Duodenal mucosa (tissue), 2 donors: Measurements from ENCODE around the gene DLGAP3.

Experiments used
- H3K27ac ChIP-seq: one replicate; pipeline ENCODE4 v1.7.0; 2013; ENCODE audit warnings: low read depth, low read length
- H3K27me3 ChIP-seq, 2 donors: one replicate each; pipeline ENCODE4 v1.7.0; 2013; ENCODE audit warnings: low read length in 2 of 2, control low read depth in 1 of 2; ENCODE audit not compliant: insufficient read depth in 2 of 2, control insufficient read depth in 1 of 2
- H3K36me3 ChIP-seq, 2 donors: one replicate each; pipeline ENCODE4 v1.7.0; 2013; ENCODE audit warnings: low read length in 2 of 2, control low read depth in 1 of 2; ENCODE audit not compliant: insufficient read depth in 2 of 2, control insufficient read depth in 1 of 2
- H3K4me1 ChIP-seq, 2 donors: one replicate each; pipeline ENCODE4 v1.7.0; 2013; ENCODE audit warnings: low read length in 2 of 2, control low read depth in 1 of 2; ENCODE audit not compliant: insufficient read depth in 2 of 2, control insufficient read depth in 1 of 2
- H3K4me3 ChIP-seq, 2 donors: one replicate each; pipeline ENCODE4 v1.7.0; 2013; ENCODE audit warnings: low read length in 2 of 2, low read depth in 1 of 2
- H3K9ac ChIP-seq, 2 donors: one replicate each; pipeline ENCODE4 v1.7.0; 2013; ENCODE audit warnings: low read length in 2 of 2, low read depth in 1 of 2
- H3K9me3 ChIP-seq, 2 donors: one replicate each; pipeline ENCODE4 v1.7.0; 2013; ENCODE audit warnings: low read length in 2 of 2, control low read depth in 1 of 2; ENCODE audit not compliant: control insufficient read depth in 1 of 2

Gene DLGAP3

GRCh38 chr1:34929853-34930701 lies 627 bp upstream of the DLGAP3 start:
- H3K4me3 ChIP-seq = no peak overlapping the region
- H3K9ac ChIP-seq = no peak overlapping the region
- no peaks in the 10 kb centered on the region for H3K36me3 ChIP-seq
- no peaks in the 10 kb centered on the region for H3K9me3 ChIP-seq
- no peak overlapping the region for H3K27ac ChIP-seq
- peaks cover 0 to 9% of the 10 kb centered on the region in 2 donors for H3K4me1 ChIP-seq
- H3K27me3 ChIP-seq = peaks cover 27 to 50% of the 10 kb centered on the region in 2 donors

GRCh38 chr1:34928699-34929496 lies 552 bp downstream of the DLGAP3 start:
- H3K27me3 ChIP-seq = peaks cover 28 to 55% of the 10 kb centered on the region in 2 donors
- no peak overlapping the region for H3K9ac ChIP-seq

GRCh38 chr1:34928066-34928696 lies 1.3 kb downstream of the DLGAP3 start:
- Histone ChIP-seq H3K36me3 (no peaks in the 10 kb centered on the region), H3K27ac (no peak overlapping the region), H3K9ac (no peak overlapping the region), H3K27me3 (peaks cover 31 to 55% of the 10 kb centered on the region in 2 donors), H3K9me3 (no peaks in the 10 kb centered on the region), H3K4me3 (peak overlapping the region in 1 of 2 donors; percentile 44), H3K4me1 (peaks cover 0 to 9% of the 10 kb centered on the region in 2 donors)

More at GRCh38 chr1:34928699-34929496, 552 bp downstream of the DLGAP3 start:
- Histone ChIP-seq H3K36me3 (no peaks in the 10 kb centered on the region), H3K27ac (no peak overlapping the region), H3K9me3 (no peaks in the 10 kb centered on the region), H3K4me3 (peak overlapping the region in 1 of 2 donors; percentile 44), H3K4me1 (peaks cover 0 to 9% of the 10 kb centered on the region in 2 donors)

GRCh38 chr1:34927316-34927715 lies 2.1 kb downstream of the DLGAP3 start:
- Histone ChIP-seq H3K4me3 (no peak overlapping the region), H3K27me3 (peaks cover 33 to 55% of the 10 kb centered on the region in 2 donors), H3K4me1 (peaks cover 0 to 9% of the 10 kb centered on the region in 2 donors), H3K27ac (no peak overlapping the region), H3K9me3 (no peaks in the 10 kb centered on the region), H3K36me3 (no peaks in the 10 kb centered on the region), H3K9ac (no peak overlapping the region)

- Histone ChIP-seq H3K27me3 (peaks cover 34 to 51% of the 10 kb centered on the region in 2 donors), H3K4me3 (no peak overlapping the region), H3K9ac (no peak overlapping the region), H3K27ac (no peak overlapping the region), H3K9me3 (no peaks in the 10 kb centered on the region), H3K36me3 (no peaks in the 10 kb centered on the region), H3K4me1 (peaks cover 0 to 9% of the 10 kb centered on the region in 2 donors)
Measured at GRCh38 chr1:34926894-34927293, 2.6 kb downstream of the DLGAP3 start.

GRCh38 chr1:34926156-34926555 lies 3.3 kb downstream of the DLGAP3 start:
- no peaks in the 10 kb centered on the region for H3K36me3 ChIP-seq
- peaks cover 0 to 9% of the 10 kb centered on the region in 2 donors for H3K4me1 ChIP-seq
- H3K27me3 ChIP-seq = peaks cover 38 to 47% of the 10 kb centered on the region in 2 donors
- H3K9me3 ChIP-seq = no peaks in the 10 kb centered on the region
- no peak overlapping the region for H3K27ac ChIP-seq
- no peak overlapping the region for H3K9ac ChIP-seq
- H3K4me3 ChIP-seq = no peak overlapping the region

GRCh38 chr1:34925730-34926129 lies 3.7 kb downstream of the DLGAP3 start:
- Histone ChIP-seq H3K9ac (no peak overlapping the region), H3K4me1 (peaks cover 0 to 9% of the 10 kb centered on the region in 2 donors), H3K4me3 (no peak overlapping the region), H3K27ac (no peak overlapping the region), H3K36me3 (no peaks in the 10 kb centered on the region), H3K27me3 (peaks cover 37 to 43% of the 10 kb centered on the region in 2 donors), H3K9me3 (no peaks in the 10 kb centered on the region)

- H3K27ac ChIP-seq = no peak overlapping the region
- H3K36me3 ChIP-seq = no peaks in the 10 kb centered on the region
- no peak overlapping the region for H3K9ac ChIP-seq
- no peaks in the 10 kb centered on the region for H3K9me3 ChIP-seq
- H3K27me3 ChIP-seq = peaks cover 36 to 37% of the 10 kb centered on the region in 2 donors
- peaks cover 0 to 7% of the 10 kb centered on the region in 2 donors for H3K4me1 ChIP-seq
- H3K4me3 ChIP-seq = no peak overlapping the region
Measured at GRCh38 chr1:34924759-34925555, 4.5 kb downstream of the DLGAP3 start.

- Histone ChIP-seq H3K27ac (no peak overlapping the region), H3K27me3 (peaks cover 30 to 31% of the 10 kb centered on the region in 2 donors), H3K9me3 (no peaks in the 10 kb centered on the region), H3K4me3 (no peak overlapping the region), H3K36me3 (no peaks in the 10 kb centered on the region), H3K9ac (no peak overlapping the region), H3K4me1 (peaks cover 0 to under 1% of the 10 kb centered on the region in 2 donors)
Measured at GRCh38 chr1:34923490-34923889, 6.0 kb downstream of the DLGAP3 start.
